Activated CD8-positive, alpha-beta memory T cell treated with anti-CD3 and anti-CD28 coated beads, Interleukin-2, amount 50 U/mL, for 24 hours (primary cell): ENCODE data around the gene ABHD14A.

Experiments used
- DNase-seq: peaks from one replicate; pipeline ENCODE4 v3.0.0-alpha.2; 2020; ENCODE audit errors: extremely low read depth

The ABHD14A gene

GRCh38 chr3:52020796-52021195, 45.9 kb downstream of the ABHD14A start:
- DNase-seq: no peak

GRCh38 chr3:52021489-52022268, 46.8 kb downstream of the ABHD14A start:
- no peak for DNase-seq

GRCh38 chr3:52022323-52023100, 47.6 kb downstream of the ABHD14A start:
- DNase-seq: no peak

- no peak for DNase-seq
Measured at GRCh38 chr3:52023101-52023770, 48.4 kb downstream of the ABHD14A start.

- DNase-seq: no peak
Measured at GRCh38 chr3:52023860-52024764, 49.2 kb downstream of the ABHD14A start.

GRCh38 chr3:52024765-52025452, 50.0 kb downstream of the ABHD14A start:
- DNase-seq: no peak

GRCh38 chr3:52025453-52025852, 50.6 kb downstream of the ABHD14A start:
- DNase-seq: no peak

- DNase-seq: no peak
Measured at GRCh38 chr3:52026041-52026440, 51.2 kb downstream of the ABHD14A start.

GRCh38 chr3:52028572-52028971, 53.7 kb downstream of the ABHD14A start:
- no peak for DNase-seq

GRCh38 chr3:52029053-52029452, 54.2 kb downstream of the ABHD14A start:
- DNase-seq: no peak

- DNase-seq: no peak
Measured at GRCh38 chr3:52029535-52029934, 54.7 kb downstream of the ABHD14A start.
